ENCODE data around the gene SOX6. TPM values are rescaled to one million over a fixed set of nuclear protein-coding genes. Genes with fewer than 3 reads are reported as not detected.

Gene SOX6
- total RNA-seq, 4 donors from 2014 or later, result 1.7 to 3.6 (median 3.2) TPM

DNA sequence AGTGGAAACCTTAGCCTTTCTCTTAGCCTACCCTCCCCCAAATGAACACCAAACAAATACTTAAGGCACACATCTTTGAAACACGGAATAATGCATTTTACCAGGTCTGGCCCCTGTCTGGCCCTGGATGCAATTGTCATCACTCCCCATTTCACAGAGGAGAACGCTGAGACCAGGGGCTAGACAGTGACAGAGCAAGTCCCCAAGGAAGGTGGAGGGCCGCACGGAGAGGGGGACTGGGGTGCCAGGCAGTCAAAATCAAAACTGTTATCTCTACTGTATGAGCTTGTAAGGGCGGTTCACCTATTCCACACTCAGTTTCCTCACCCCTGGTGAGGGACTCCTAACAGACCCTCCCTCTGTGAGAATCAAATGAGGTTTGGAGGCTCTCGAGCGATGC is 414.2 kb downstream of the SOX6 start:
- 94% methylated on average over 7 of the region's 7 CpGs for WGBS

GRCh38 chr11:15941206-15941770 is 415.1 kb downstream of the SOX6 start:
- H3K9me3 ChIP-seq, result peaks cover 0 to 3% (median 0%) of the 10 kb centered on the region in 4 donors
- no peaks in the 10 kb centered on the region for H3K27me3 ChIP-seq
- H3K36me3 ChIP-seq, result no peaks in the 10 kb centered on the region
- peaks cover 0 to 21% (median 12%) of the 10 kb centered on the region in 4 donors for H3K4me1 ChIP-seq
- 24% methylated on average over 10 of the region's 36 CpGs for WGBS
- TF ChIP-seq EP300 (IDR thresholded peaks at IDR 0.05) (no peak), POLR2AphosphoS5 (IDR thresholded peaks at IDR 0.05) (no peak), CTCF (IDR thresholded peaks at IDR 0.05) (peak; percentile 29 to 73 (median 59)), POLR2A (IDR thresholded peaks at IDR 0.05; ENCODE audit: low read depth) (no peak)
- no peak overlapping the region for H3K27ac ChIP-seq (replicated peaks in 1 of 4)
- no peak overlapping the region for H3K4me3 ChIP-seq
- intact Hi-C loops (cut with DNase I), result loop anchor here (10.0 kb wide), 1 partner anchor 664 kb away; no protein-coding TSS in a partner anchor
- peak; percentile 55 for DNase-seq (ENCODE audit: extremely low spot score)

More for the DNA sequence above, 414.2 kb downstream of the SOX6 start:
- no peaks in the 10 kb centered on the region for H3K27me3 ChIP-seq
- no peak overlapping the region for H3K27ac ChIP-seq (replicated peaks in 1 of 4)
- TF ChIP-seq CTCF (IDR thresholded peaks at IDR 0.05) (no peak), POLR2AphosphoS5 (IDR thresholded peaks at IDR 0.05) (no peak), EP300 (IDR thresholded peaks at IDR 0.05) (no peak), POLR2A (IDR thresholded peaks at IDR 0.05; ENCODE audit: low read depth) (no peak)
- no peak overlapping the region for H3K4me3 ChIP-seq
- DNase-seq (ENCODE audit: extremely low spot score), result no peak
- H3K36me3 ChIP-seq, result no peaks in the 10 kb centered on the region
- intact Hi-C loops (cut with DNase I), result loop anchor here (10.0 kb wide), 1 partner anchor 663 kb away; no protein-coding TSS in a partner anchor
- peaks cover 0 to 12% (median 0%) of the 10 kb centered on the region in 4 donors for H3K9me3 ChIP-seq
- H3K4me1 ChIP-seq, result peaks cover 0 to 20% (median 12%) of the 10 kb centered on the region in 4 donors

DNA sequence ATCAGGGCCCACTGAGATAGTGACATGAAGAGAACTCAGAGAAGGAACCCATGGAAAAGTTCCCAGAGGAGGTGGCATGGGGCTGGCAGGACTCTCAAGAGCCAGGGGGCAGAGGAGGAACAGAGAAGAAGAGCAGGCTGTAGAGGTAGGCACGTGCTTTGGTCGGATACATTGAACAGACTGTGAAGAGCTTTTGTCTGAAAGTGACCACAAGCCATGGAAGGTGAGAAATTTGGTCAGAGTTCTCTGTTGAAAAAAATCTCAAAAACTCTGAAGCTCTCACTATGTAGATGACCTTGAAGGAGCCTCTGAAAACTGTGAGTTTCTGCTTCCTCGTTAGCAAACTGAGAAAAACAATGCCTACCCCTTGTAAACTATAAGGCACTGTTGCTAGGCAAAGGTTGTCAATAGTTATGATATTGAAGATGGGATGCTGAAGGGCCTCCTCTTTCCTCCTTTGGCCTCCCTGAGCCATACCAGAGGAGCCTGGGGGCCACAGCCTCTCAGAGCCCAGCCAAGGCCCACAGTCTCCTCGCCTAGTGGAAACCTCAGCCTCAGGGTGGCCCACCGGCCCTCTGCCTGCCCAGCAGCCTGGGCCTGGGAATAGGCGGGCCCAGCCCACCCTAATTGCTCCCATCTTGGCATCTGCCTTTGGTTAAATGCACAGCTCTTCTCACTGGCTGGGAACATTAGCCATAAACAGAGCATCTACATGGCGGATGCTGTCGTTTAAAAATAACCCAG is 415.7 kb downstream of the SOX6 start:
- Histone ChIP-seq H3K36me3 (no peaks in the 10 kb centered on the region), H3K4me3 (no peak overlapping the region), H3K4me1 (peaks cover 0 to 21% (median 12%) of the 10 kb centered on the region in 4 donors), H3K27me3 (no peaks in the 10 kb centered on the region), H3K27ac (replicated peaks in 1 of 4) (no peak overlapping the region), H3K9me3 (no peaks in the 10 kb centered on the region)
- WGBS, result 97% methylated on average over 6 of the region's 8 CpGs
- peak; percentile 37 for DNase-seq (ENCODE audit: extremely low spot score)
- TF ChIP-seq CTCF (IDR thresholded peaks at IDR 0.05) (no peak), POLR2AphosphoS5 (IDR thresholded peaks at IDR 0.05) (no peak), EP300 (IDR thresholded peaks at IDR 0.05) (no peak), POLR2A (IDR thresholded peaks at IDR 0.05; ENCODE audit: low read depth) (no peak)
- intact Hi-C loops (cut with DNase I), result loop anchor here (10.0 kb wide), 1 partner anchor 664 kb away; no protein-coding TSS in a partner anchor

GRCh38 chr11:15938983-15939382 is 417.4 kb downstream of the SOX6 start:
- no peaks in the 10 kb centered on the region for H3K9me3 ChIP-seq
- peaks cover 0 to 21% (median 12%) of the 10 kb centered on the region in 4 donors for H3K4me1 ChIP-seq
- H3K27me3 ChIP-seq, result no peaks in the 10 kb centered on the region
- TF ChIP-seq CTCF (IDR thresholded peaks at IDR 0.05), result no peak
- no peak for TF ChIP-seq POLR2AphosphoS5 (IDR thresholded peaks at IDR 0.05)
- TF ChIP-seq POLR2A (IDR thresholded peaks at IDR 0.05; ENCODE audit: low read depth), result no peak
- TF ChIP-seq EP300 (IDR thresholded peaks at IDR 0.05), result no peak
- intact Hi-C loops (cut with DNase I), result no loop called here
- 89% methylated on average over 1 of the region's 1 CpG for WGBS
- H3K27ac ChIP-seq (replicated peaks in 1 of 4), result no peak overlapping the region
- H3K36me3 ChIP-seq, result no peaks in the 10 kb centered on the region
- DNase-seq (ENCODE audit: extremely low spot score), result no peak
- no peak overlapping the region for H3K4me3 ChIP-seq

Data from esophagus muscularis mucosa (tissue), 4 donors.